GM10266 (cell line): ENCODE data around the gene RBSN.

Experiments
- DNase-seq: peaks from one replicate; pipeline ENCODE4 v3.0.0; 2012; ENCODE audit errors: extremely low spot score
- CTCF ChIP-seq: IDR thresholded peaks from 2 replicates; pipeline ENCODE4 v1.5.1; 2012; ENCODE audit warnings: mild to moderate bottlenecking, low read depth; ENCODE audit not compliant: control insufficient read depth, insufficient read depth; ENCODE audit errors: missing control alignments

The RBSN gene

GRCh38 chr3:15117011-15117410 lies 18.1 kb upstream of the RBSN start:
- no peak for DNase-seq
- TF ChIP-seq CTCF: no peak

GRCh38 chr3:15116032-15116669 lies 17.2 kb upstream of the RBSN start:
- DNase-seq: no peak
- TF ChIP-seq CTCF: no peak

GRCh38 chr3:15114466-15115358 lies 15.8 kb upstream of the RBSN start:
- DNase-seq: no peak
- TF ChIP-seq CTCF: no peak

- TF ChIP-seq CTCF: no peak
- no peak for DNase-seq
Observed at GRCh38 chr3:15113884-15114283, 14.9 kb upstream of the RBSN start.

- no peak for DNase-seq
- no peak for TF ChIP-seq CTCF
Observed at GRCh38 chr3:15113471-15113870, 14.5 kb upstream of the RBSN start.

GRCh38 chr3:15112011-15112410 lies 13.1 kb upstream of the RBSN start:
- no peak for TF ChIP-seq CTCF
- no peak for DNase-seq

GRCh38 chr3:15110206-15110605 lies 11.3 kb upstream of the RBSN start:
- TF ChIP-seq CTCF: no peak
- DNase-seq: no peak
